MG63 (cell line): ENCODE measurements around the gene PRKCA. TPM values are rescaled to one million over a fixed set of nuclear protein-coding genes. Genes with fewer than 3 reads are reported as not detected.

Source experiments
- DNase-seq: peaks from one replicate; pipeline ENCODE4 v3.0.0-alpha.2; 2020
- H3K27me3 ChIP-seq: fragments of 250-450 bp; sonication (Bioruptor Pico); 2 replicates; pipeline ENCODE4 v1.5.1; 2020; ENCODE audit warnings: mild to moderate bottlenecking, moderate library complexity
- H3K36me3 ChIP-seq: fragments of 250-450 bp; sonication (Bioruptor Pico); 2 replicates; pipeline ENCODE4 v1.5.1; 2020; ENCODE audit warnings: mild to moderate bottlenecking, moderate library complexity
- H3K4me3 ChIP-seq: fragments of 250-450 bp; sonication (Bioruptor Pico); 2 replicates; pipeline ENCODE4 v1.5.1; 2020; ENCODE audit warnings: mild to moderate bottlenecking, moderate library complexity
- H3K9me3 ChIP-seq: fragments of 250-450 bp; sonication (Bioruptor Pico); 2 replicates; pipeline ENCODE4 v1.5.1; 2020; ENCODE audit warnings: mild to moderate bottlenecking, moderate library complexity
- total RNA-seq: library from RNA; depleted of rRNA; stranded (reverse); fragments of >200 nt; shearing (Covaris generic); gene quantifications from 2 replicates; pipeline ENCODE4 v1.2.3, GENCODE V29; 2014; ENCODE audit warnings: low replicate concordance

The PRKCA gene
- total RNA-seq, 1 experiment from 2014 or later, result 17.3 TPM

DNA sequence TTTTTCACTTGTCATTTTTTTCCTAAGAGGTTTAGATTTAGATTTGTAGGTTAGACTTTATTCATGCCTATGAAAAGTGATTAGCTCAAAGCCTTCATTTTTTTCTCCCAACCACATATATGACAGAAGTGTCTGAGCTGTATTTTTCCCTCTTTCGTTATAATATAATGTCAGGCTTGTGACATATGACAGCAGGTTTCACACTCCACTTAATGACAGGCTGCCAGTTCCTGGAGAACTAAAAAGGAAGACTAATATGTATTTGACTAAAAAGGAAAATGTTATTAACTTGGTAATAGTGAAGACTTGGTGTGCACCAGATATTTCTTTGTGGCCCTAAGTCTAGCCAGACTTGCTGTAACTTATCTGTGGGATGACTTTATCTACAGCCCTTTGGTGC is 331.8 kb downstream of the PRKCA start:
- Histone ChIP-seq H3K4me3 (no peak overlapping the region), H3K36me3 (no peaks in the 10 kb centered on the region), H3K27me3 (no peaks in the 10 kb centered on the region), H3K9me3 (no peaks in the 10 kb centered on the region)
- no peak for DNase-seq

DNA sequence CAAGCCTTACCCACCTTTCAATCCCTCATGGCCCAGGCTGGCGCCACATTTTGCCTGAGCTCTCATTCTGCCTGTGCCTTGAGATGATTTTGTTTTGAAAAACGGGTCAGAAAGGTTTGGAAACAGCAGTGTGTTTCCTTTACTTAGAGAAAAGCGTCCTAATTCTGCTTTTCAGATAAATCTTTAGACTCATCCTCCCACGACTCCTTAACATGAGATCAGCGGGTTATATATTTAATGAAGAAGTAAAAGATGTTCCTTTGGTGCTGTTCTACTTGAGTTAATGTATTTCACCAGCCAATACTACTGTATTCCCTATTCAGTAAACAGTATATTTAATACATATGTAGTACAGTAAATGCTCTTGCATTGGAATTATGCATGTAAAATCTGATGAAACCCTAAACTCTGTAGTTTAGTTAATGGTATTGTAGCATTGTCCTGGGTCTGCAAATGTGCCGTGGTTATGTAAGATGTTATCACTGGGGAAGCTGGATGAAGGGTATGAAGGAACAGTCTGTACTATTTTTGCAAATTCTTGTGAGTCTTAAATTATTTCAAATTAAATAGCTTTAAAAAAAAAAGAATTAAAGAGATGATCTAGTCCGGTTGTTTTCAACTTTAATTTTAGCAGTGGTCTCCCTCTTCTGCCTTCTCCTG is 333.1 kb downstream of the PRKCA start:
- no peaks in the 10 kb centered on the region for H3K27me3 ChIP-seq
- H3K4me3 ChIP-seq, result no peak overlapping the region
- no peak for DNase-seq
- peaks cover 4% of the 10 kb centered on the region; the same call in 1 of the 2 replicates for H3K36me3 ChIP-seq
- H3K9me3 ChIP-seq, result no peaks in the 10 kb centered on the region

DNA sequence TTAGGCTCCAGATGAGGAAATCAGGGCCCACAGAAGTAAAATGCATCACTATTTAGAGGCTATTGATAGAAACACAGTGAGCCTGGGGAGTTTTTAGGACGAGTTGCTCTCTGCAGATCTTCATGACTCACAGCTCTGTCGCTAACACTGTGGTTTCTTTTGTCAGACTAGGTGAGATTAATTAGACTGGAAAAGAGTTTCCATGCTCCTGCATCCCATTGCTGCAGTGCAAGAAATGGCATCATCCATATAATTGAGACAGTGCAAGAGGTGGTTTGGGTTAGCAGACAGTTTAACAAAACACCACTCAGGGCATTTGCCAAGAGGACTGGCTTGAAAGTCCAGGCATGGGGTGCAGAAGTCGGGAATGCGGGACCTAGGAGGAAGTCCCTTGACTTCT is 333.7 kb downstream of the PRKCA start:
- H3K4me3 ChIP-seq, result no peak overlapping the region
- no peak for DNase-seq
- no peaks in the 10 kb centered on the region for H3K27me3 ChIP-seq
- peaks cover 4% of the 10 kb centered on the region; the same call in 1 of the 2 replicates for H3K36me3 ChIP-seq
- H3K9me3 ChIP-seq, result no peaks in the 10 kb centered on the region

DNA sequence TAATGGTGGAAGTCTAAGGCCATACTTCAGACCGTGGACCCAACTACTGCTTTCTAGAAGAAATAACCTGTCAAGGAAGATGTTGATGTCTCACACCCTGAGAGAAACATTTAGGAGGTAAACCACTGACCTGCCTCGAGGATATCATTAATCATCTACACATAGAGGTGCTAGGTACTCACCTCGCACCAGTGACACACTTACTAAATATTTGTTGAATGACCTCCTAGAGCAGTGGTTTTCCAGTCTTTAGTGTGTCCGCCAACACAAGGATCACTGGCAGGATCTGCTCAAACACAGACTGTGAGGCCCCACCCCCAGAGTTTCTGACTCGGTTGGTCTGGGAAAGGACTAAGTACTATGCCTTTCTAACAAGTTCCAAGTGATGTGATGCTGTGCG is 335.1 kb downstream of the PRKCA start:
- H3K9me3 ChIP-seq, result no peaks in the 10 kb centered on the region
- DNase-seq, result no peak
- H3K27me3 ChIP-seq, result no peaks in the 10 kb centered on the region
- H3K36me3 ChIP-seq, result peaks cover 10% of the 10 kb centered on the region; the same call in 1 of the 2 replicates
- no peak overlapping the region for H3K4me3 ChIP-seq

DNA sequence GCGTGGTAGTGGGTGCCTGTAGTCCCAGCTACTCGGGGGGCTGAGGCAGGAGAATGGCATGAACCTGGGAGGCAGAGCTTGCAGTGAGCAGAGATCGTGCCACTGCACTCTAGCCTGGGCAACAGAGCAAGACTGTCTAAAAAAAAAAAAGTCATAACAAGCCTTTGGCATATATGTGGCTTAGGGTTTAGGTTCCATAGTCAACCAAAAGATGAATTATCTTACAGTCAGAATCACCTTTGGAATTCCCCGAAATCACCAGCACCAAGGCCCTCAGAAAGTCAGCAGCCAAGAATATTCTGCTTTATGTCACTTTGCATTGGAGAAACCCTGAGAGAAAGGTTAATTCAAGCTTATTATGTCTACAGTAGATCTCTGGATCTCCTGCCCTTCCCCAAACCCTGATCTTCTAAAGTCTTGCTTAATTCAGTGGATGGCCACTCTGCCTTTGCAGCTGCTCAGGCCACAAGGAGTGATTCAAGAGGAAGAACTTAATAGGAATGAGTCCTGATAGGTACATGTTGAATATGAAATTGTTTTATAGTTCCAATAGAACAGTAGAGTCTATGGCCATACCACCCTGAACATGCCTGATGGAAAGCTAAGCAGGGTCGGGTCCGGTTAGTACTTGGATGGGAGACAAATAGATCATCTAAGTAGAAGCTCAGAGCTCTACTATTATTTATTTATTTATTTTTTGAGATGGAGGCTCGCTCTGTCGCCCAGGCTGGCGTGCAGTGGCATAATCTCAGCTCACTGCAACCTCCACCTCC is 336.5 kb downstream of the PRKCA start:
- H3K27me3 ChIP-seq, result no peaks in the 10 kb centered on the region
- H3K9me3 ChIP-seq, result no peaks in the 10 kb centered on the region

DNA sequence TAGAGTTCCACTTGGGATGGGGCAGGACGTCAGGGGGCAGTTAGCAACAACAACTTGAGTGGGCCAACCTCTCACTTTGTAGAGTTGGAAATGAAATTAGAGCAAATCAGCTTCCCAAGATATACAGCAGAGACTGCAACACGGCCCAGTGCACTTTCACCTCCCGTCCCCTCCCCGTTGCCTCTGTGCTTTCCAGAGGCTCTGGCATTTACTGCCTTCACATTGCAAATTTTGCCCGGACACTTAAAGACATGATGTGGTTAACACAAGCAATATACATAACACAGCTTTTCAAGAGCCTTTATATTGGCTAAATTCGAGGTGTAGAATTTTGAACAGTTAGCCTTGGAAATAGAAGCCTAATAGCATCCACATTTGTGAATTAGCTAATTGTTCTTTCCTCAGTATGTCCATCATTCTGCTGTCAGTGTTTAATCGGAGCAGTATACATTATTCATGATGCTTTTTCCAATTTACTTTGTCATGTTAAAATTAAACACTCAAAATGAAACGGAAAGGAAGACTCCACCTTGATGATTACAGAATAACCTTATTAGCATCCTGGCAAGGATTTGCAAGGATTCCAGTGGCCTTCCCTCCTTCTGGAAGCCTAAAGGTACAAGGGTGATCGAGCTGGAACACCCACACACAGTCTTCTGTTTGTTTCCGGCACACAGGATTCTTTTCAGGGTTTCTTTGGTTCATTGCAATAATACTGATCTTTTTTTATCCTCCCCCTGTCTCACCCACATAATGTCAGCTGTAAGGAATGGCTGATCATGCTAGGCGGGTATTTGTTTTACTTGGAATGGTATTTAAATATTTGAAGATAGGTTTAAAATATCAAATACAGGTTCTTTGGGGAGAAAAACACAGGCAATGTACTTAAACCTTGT is 341.6 kb downstream of the PRKCA start:
- no peaks in the 10 kb centered on the region for H3K27me3 ChIP-seq
- H3K4me3 ChIP-seq, result no peak overlapping the region
- peaks cover 23% of the 10 kb centered on the region for H3K36me3 ChIP-seq
- DNase-seq, result no peak
- no peaks in the 10 kb centered on the region for H3K9me3 ChIP-seq

More for the DNA sequence above, 336.5 kb downstream of the PRKCA start:
- no peak for DNase-seq
- Histone ChIP-seq H3K36me3 (peaks cover 10% of the 10 kb centered on the region; the same call in 1 of the 2 replicates), H3K4me3 (no peak overlapping the region)

DNA sequence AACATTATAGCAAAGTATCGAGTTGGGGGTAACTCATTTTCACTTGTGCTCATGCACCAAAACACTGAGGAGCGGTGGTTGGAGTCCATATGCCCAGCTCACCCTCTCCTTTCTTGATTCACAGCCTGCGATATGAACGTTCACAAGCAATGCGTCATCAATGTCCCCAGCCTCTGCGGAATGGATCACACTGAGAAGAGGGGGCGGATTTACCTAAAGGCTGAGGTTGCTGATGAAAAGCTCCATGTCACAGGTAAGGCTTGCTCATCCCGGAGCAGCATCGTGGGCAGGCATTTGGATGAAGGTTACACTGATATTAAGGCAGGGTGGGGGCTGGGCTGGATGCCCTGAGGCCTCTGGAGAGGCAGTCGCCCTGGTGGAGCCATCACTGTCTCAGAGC is 342.8 kb downstream of the PRKCA start:
- Histone ChIP-seq H3K36me3 (peaks cover 22% of the 10 kb centered on the region), H3K4me3 (no peak overlapping the region)

DNA sequence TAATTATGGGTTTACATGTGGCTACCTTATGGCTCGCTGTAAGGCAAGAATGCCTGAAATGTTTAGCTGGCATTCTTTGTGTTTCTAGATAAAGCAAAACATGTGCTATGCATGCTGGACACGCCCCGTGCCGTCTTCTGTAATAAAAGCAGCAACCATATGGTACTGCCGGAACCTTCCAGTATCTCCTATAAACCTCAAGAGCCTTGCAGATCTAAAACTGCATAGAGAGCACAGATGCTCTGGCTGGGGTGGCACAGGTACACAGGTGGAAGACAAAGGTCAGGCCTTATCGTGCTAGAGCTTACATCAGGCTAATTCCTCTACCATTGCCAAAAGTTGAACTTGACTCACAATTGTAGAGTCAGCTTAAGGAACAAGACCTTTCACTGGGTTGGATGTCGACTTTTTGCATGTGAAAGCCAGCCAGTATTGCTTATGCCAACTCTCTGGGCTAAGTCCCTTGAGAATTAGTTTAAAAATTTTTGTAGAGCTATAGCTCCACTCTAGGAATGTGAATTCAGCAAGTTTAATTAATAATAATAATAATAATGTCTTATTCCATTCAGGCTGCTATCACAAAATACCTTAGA is 345.1 kb downstream of the PRKCA start:
- no peak for DNase-seq
- H3K36me3 ChIP-seq, result peaks cover 12% of the 10 kb centered on the region

More for the DNA sequence above, 342.8 kb downstream of the PRKCA start:
- no peaks in the 10 kb centered on the region for H3K27me3 ChIP-seq
- DNase-seq, result no peak
- H3K9me3 ChIP-seq, result no peaks in the 10 kb centered on the region

DNA sequence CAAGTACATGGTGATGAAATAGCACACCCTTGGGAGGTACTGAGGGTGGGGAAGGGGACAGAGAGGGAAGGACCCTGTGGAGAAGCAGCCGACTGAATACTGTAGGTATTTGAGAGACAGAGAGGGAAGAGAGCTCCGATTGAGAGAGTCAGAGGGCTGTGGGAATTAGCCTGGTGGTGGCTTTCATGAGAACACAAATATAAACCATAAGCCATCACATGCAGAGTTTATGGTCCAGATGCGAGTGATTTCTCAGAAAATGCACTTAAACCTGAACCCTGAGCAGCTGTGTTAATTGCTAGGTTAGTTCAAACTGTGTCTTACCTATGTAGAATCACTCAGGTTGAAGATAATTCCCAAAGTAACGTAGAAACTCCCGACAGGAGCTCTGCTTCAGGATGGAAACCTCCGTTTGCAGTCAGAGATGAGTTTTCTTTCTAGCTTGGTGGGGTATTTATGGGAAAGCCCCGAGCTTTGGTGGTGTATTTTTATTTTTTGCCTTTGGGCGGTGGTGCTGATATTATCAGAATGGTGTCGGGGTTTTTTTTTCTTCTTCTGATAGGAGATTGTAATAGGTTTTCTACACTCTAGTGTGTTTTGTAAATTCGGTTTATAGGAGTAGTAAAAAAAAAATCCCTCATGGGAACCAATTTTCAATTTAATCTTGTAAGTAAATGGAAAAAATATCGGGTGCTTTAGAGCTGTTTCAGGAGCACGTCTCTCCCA is 347.6 kb downstream of the PRKCA start:
- DNase-seq, result no peak
- Histone ChIP-seq H3K27me3 (no peaks in the 10 kb centered on the region), H3K4me3 (no peak overlapping the region), H3K36me3 (peaks cover 26% of the 10 kb centered on the region), H3K9me3 (no peaks in the 10 kb centered on the region)

More for the DNA sequence above, 345.1 kb downstream of the PRKCA start:
- Histone ChIP-seq H3K27me3 (no peaks in the 10 kb centered on the region), H3K9me3 (no peaks in the 10 kb centered on the region), H3K4me3 (no peak overlapping the region)

DNA sequence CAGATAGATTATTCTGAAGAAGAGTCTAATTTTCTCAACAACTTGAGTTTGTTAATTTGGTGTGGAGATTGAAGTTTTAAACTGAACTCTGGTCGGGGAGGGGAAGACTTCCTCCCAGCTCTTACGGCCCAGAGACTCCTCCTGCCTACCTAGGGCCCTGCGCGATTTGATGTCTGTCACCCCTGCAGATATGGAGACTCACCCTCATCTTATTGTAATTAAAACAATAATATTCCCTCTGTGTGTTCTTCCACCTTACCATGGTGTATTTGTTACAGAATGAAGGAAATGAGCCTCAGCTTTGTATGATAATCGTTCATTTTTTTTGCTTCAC is 348.1 kb downstream of the PRKCA start:
- Histone ChIP-seq H3K9me3 (no peaks in the 10 kb centered on the region), H3K36me3 (peaks cover 22% of the 10 kb centered on the region), H3K4me3 (no peak overlapping the region), H3K27me3 (no peaks in the 10 kb centered on the region)
- DNase-seq, result no peak

DNA sequence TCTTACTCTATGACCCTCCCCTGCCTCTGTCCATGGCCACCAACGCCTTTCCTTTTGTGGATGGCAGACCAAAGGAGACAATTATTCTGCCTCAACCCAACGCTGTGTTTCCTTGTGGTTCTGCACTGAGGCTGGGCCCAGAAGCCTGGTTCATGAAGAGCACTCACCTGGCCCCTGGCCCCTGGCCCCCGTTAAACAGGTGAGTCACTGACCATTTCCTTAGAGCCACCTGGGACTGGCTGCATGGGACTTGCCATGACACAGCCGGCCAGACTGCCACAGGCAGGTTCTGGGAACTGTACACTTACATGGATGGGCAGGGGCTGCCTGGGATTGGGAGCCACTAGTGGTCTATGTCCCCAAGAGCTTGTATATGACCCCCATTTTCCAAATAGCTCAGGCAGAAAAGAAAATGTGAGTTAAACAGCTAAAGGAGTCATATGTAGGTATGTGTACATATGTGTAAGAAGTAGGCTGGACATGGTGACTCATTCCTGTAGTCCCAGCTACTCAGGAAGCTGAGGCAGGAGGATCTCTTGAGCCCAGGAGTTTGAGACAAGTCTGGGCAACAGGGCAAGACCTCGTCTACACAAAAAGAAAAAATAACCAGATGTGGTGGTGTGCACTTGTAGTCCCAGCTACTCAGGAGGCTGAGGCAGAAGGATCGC is 350.6 kb downstream of the PRKCA start:
- no peak for DNase-seq
- Histone ChIP-seq H3K4me3 (no peak overlapping the region), H3K27me3 (no peaks in the 10 kb centered on the region), H3K36me3 (peaks cover 21% of the 10 kb centered on the region), H3K9me3 (no peaks in the 10 kb centered on the region)

DNA sequence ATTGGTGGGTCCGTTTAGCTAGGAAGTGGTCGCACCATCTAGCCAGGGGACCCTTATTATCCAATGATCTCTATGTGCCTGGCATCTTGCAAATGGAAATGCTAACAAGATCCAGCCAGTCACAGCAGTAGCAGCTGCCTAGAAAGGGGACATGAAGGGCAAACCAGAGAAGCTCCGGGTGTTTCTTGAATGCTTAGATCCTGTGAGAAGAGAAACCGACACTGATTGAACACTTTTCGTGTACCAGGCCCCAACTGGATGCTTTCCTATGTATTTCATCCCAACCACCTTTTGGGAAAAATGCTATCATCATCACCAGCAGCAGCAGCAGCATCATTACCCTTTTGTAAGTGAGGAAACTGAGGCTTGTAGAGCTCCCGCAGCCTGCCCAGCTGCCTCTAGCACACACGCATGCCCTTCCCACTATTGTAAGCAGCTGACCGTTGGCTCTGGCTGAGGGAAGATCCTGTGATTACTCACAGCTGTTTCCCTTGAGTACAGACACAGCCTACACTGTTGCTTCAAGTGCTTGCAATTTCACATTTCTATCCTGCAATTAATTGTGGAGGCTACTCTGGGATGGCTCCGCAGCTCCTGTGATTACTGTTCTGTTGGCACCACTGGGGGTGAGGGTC is 351.8 kb downstream of the PRKCA start:
- no peaks in the 10 kb centered on the region for H3K27me3 ChIP-seq
- H3K4me3 ChIP-seq, result no peak overlapping the region
- H3K9me3 ChIP-seq, result no peaks in the 10 kb centered on the region
- DNase-seq, result no peak
- H3K36me3 ChIP-seq, result peaks cover 24% of the 10 kb centered on the region

DNA sequence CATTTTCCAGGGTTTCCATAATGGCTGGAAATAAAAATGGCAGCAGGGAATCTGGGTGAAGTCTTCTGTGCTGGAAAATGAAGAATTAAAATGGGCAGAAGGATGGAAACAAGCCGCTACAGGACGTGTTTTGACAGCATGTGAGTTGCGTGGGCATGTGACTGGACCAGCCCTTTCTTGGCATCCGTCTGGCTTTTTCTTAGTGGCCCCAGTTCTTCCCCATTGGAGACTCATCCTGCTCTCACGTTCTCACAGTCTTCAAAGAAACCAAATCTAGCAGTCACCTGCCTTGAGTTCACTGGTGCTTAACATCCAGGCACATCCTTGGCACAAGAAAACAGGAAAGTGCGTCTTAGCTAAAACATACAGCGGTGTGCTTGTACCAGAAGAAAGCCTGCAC is 352.4 kb downstream of the PRKCA start:
- H3K36me3 ChIP-seq, result peaks cover 24% of the 10 kb centered on the region
- no peak overlapping the region for H3K4me3 ChIP-seq
- DNase-seq, result no peak
- H3K9me3 ChIP-seq, result no peaks in the 10 kb centered on the region
- H3K27me3 ChIP-seq, result no peaks in the 10 kb centered on the region

DNA sequence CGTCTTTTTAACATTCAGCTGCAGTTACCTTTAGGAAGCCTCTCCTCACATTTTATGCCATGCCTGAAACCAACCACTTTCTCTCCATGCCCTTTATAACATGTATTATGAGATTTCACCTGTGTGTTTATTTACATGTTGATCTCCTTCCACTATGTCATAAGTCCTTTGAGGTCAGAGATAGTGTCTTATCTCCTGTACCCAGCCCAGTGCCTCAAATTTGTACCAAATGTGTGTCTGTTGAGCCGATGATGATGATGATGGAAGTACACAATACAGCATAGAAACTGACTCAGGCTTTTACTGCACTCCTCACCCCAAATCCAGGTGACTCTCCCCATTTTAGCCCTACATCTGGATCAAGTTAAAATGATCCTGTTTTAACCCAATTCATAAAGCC is 353.0 kb downstream of the PRKCA start:
- no peak for DNase-seq
- H3K27me3 ChIP-seq, result no peaks in the 10 kb centered on the region
- H3K36me3 ChIP-seq, result peaks cover 27% of the 10 kb centered on the region
- H3K9me3 ChIP-seq, result no peaks in the 10 kb centered on the region
- no peak overlapping the region for H3K4me3 ChIP-seq

DNA sequence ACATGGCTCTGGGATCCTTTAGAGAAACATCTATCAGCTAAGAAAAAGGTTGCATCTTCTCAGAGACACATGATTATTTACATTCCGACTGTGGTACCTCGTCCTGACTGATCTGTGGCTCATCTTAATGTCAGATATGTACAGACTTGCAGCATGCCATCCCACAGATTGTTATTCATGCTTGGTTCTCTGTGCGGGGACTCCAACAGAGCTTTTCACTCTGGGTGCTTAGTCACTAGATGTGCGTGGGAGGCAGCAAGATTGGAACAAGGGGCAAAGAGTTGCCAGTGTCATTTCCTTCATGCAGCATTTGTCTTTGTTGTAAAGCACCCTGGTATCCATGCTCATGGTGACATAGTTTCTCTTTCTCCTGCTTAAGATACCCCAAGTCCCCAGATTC is 353.4 kb downstream of the PRKCA start:
- H3K4me3 ChIP-seq, result no peak overlapping the region
- peak; percentile 79 for DNase-seq
- H3K27me3 ChIP-seq, result no peaks in the 10 kb centered on the region
- no peaks in the 10 kb centered on the region for H3K9me3 ChIP-seq
- H3K36me3 ChIP-seq, result peaks cover 27% of the 10 kb centered on the region
